ENCODE results near the gene SLC35F1. TPM values are rescaled to one million over a fixed set of nuclear protein-coding genes. Genes with fewer than 3 reads are reported as not detected.

Gene SLC35F1
- total RNA-seq (2022; extraction: Qiagen RNA extraction; ENCODE audit: low read depth) = 0.01 TPM in 1 of 5 replicates, not detected in the others

DNA sequence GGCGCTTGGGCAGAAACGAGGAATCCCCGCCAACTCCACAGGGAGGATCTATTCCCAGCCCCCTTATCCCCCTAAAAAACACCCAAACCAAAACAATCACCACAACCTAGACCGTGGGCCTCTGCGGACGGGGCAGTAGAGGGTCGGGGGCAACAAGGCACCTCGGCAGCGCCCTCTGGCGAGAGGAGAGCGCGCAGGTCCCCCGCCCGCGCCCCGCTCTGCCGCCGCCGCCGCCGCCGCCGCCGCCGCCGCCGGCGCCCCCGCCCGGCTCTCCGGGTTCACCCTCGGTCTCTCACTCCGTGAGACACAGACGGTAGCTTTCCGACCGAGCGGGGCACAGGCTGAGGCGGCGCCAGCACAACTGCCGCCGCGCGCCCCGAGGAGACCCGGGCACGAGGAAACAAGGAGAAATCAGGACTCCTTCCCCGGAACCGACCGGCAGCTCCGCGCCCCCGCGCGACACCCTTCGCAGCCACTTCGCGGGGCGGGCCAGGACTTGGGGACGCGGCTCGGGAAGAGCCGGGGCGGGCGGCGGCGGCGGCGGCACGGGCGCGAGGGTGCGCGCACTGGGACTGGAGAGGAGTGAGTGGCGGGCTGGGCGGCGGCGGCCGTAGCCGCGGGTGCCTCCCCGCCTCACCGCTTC, at the start of gene SLC35F1:
Gene SLC35F1, plus strand, starts transcription at position 307 of the 643 bp plus-strand sequence.

Other genes with a start within 250 kb of the SLC35F1 start
- 23.8 to 30.4 TPM (median 27.6 TPM) in 5 replicates for gene NUS1, start 231.8 kb upstream of the SLC35F1 start, total RNA-seq (2022; extraction: Qiagen RNA extraction; ENCODE audit: low read depth)